Measurements from ENCODE around the gene COL15A1.
"Not testable (repeated sequence)": the region's sequence is repeated elsewhere in the genome, so short reads cannot be mapped to it uniquely, and the experiment has no call there.

The COL15A1 gene

GRCh38 chr9:98943682-98944056 is at the start of gene COL15A1:
Gene COL15A1 (plus strand): TSS chr9:98943907. CDS start chr9:98944062, 155 bp downstream.
- no peak for TF ChIP-seq POLR2A (IDR thresholded peaks at IDR 0.05; ENCODE audit: low read depth, low read length)
- FAIRE-seq (no peak), DNase-seq (ENCODE audit: insufficient read length, low spot score) (no peak)

GRCh38 chr9:98894171-98894570 is 49.5 kb upstream of the COL15A1 start:
- TF ChIP-seq POLR2A (IDR thresholded peaks at IDR 0.05; ENCODE audit: low read depth, low read length) = no peak
- no peak for FAIRE-seq
- no peak for DNase-seq (ENCODE audit: insufficient read length, low spot score)

GRCh38 chr9:98894761-98895160 is 48.9 kb upstream of the COL15A1 start:
- DNase-seq (ENCODE audit: insufficient read length, low spot score) = no peak
- FAIRE-seq = no peak
- no peak for TF ChIP-seq POLR2A (IDR thresholded peaks at IDR 0.05; ENCODE audit: low read depth, low read length)

GRCh38 chr9:98896632-98897031 is 47.1 kb upstream of the COL15A1 start:
- TF ChIP-seq POLR2A (IDR thresholded peaks at IDR 0.05; ENCODE audit: low read depth, low read length) = no peak
- FAIRE-seq = no peak
- DNase-seq (ENCODE audit: insufficient read length, low spot score) = no peak

GRCh38 chr9:98897745-98898144 is 46.0 kb upstream of the COL15A1 start:
- FAIRE-seq = no peak
- no peak for DNase-seq (ENCODE audit: insufficient read length, low spot score)
- no peak for TF ChIP-seq POLR2A (IDR thresholded peaks at IDR 0.05; ENCODE audit: low read depth, low read length)

- DNase-seq (ENCODE audit: insufficient read length, low spot score) = no peak
- TF ChIP-seq POLR2A (IDR thresholded peaks at IDR 0.05; ENCODE audit: low read depth, low read length) = no peak
- FAIRE-seq = no peak
Measured at GRCh38 chr9:98899408-98900056, 44.2 kb upstream of the COL15A1 start.

GRCh38 chr9:98900244-98900643 is 43.5 kb upstream of the COL15A1 start:
- no peak for TF ChIP-seq POLR2A (IDR thresholded peaks at IDR 0.05; ENCODE audit: low read depth, low read length)
- DNase-seq (ENCODE audit: insufficient read length, low spot score) (no peak), FAIRE-seq (no peak)

GRCh38 chr9:98900725-98901124 is 43.0 kb upstream of the COL15A1 start:
- DNase-seq (ENCODE audit: insufficient read length, low spot score) (no peak), FAIRE-seq (no peak)
- TF ChIP-seq POLR2A (IDR thresholded peaks at IDR 0.05; ENCODE audit: low read depth, low read length) = no peak

- FAIRE-seq; DNase-seq (ENCODE audit: insufficient read length, low spot score): not testable (repeated sequence)
Measured at GRCh38 chr9:98901843-98902242, 41.9 kb upstream of the COL15A1 start.

GRCh38 chr9:98902516-98902915 is 41.2 kb upstream of the COL15A1 start:
- no peak for FAIRE-seq
- DNase-seq (ENCODE audit: insufficient read length, low spot score) = no peak
- TF ChIP-seq POLR2A (IDR thresholded peaks at IDR 0.05; ENCODE audit: low read depth, low read length) = no peak

- FAIRE-seq (no peak), DNase-seq (ENCODE audit: insufficient read length, low spot score) (no peak)
- no peak for TF ChIP-seq POLR2A (IDR thresholded peaks at IDR 0.05; ENCODE audit: low read depth, low read length)
Measured at GRCh38 chr9:98902925-98903324, 40.8 kb upstream of the COL15A1 start.

GRCh38 chr9:98903961-98904411 is 39.7 kb upstream of the COL15A1 start:
- FAIRE-seq = no peak
- no peak for TF ChIP-seq POLR2A (IDR thresholded peaks at IDR 0.05; ENCODE audit: low read depth, low read length)
- no peak for DNase-seq (ENCODE audit: insufficient read length, low spot score)

GRCh38 chr9:98905015-98905414 is 38.7 kb upstream of the COL15A1 start:
- FAIRE-seq (no peak), DNase-seq (ENCODE audit: insufficient read length, low spot score) (no peak)
- TF ChIP-seq POLR2A (IDR thresholded peaks at IDR 0.05; ENCODE audit: low read depth, low read length) = no peak

GRCh38 chr9:98906273-98907040 is 37.2 kb upstream of the COL15A1 start:
- no peak for DNase-seq (ENCODE audit: insufficient read length, low spot score)

GRCh38 chr9:98907055-98907454 is 36.7 kb upstream of the COL15A1 start:
- no peak for TF ChIP-seq POLR2A (IDR thresholded peaks at IDR 0.05; ENCODE audit: low read depth, low read length)
- DNase-seq (ENCODE audit: insufficient read length, low spot score) = no peak
- FAIRE-seq = no peak

More at GRCh38 chr9:98906273-98907040, 37.2 kb upstream of the COL15A1 start:
- TF ChIP-seq POLR2A (IDR thresholded peaks at IDR 0.05; ENCODE audit: low read depth, low read length) = no peak
- FAIRE-seq = no peak
